ENCODE measurements around the gene SCN10A.

Gene SCN10A

GRCh38 chr3:38816026-38816425 lies at the start of gene SCN10A:
TSS of gene SCN10A (minus strand) at chr3:38816217. CDS start at chr3:38794010, 22,207 bp downstream.
- no peak for DNase-seq

- no peak for DNase-seq
Measured at GRCh38 chr3:38853011-38853410, 37.0 kb upstream of the SCN10A start.

GRCh38 chr3:38843898-38844297 lies 27.9 kb upstream of the SCN10A start:
- no peak for DNase-seq

GRCh38 chr3:38842266-38842965 lies 26.4 kb upstream of the SCN10A start:
- DNase-seq: no peak

GRCh38 chr3:38840987-38841386 lies 25.0 kb upstream of the SCN10A start:
- DNase-seq: no peak

GRCh38 chr3:38837358-38837757 lies 21.3 kb upstream of the SCN10A start:
- no peak for DNase-seq

- DNase-seq: no peak
Measured at GRCh38 chr3:38836561-38836960, 20.5 kb upstream of the SCN10A start.

- DNase-seq: no peak
Measured at GRCh38 chr3:38835939-38836338, 19.9 kb upstream of the SCN10A start.

GRCh38 chr3:38834717-38835116 lies 18.7 kb upstream of the SCN10A start:
- DNase-seq: no peak

GRCh38 chr3:38834110-38834509 lies 18.1 kb upstream of the SCN10A start:
- peak; percentile 17 for DNase-seq

GRCh38 chr3:38829404-38829803 lies 13.4 kb upstream of the SCN10A start:
- no peak for DNase-seq

- no peak for DNase-seq
Measured at GRCh38 chr3:38828681-38829080, 12.7 kb upstream of the SCN10A start.

- DNase-seq: no peak
Measured at GRCh38 chr3:38827791-38828190, 11.8 kb upstream of the SCN10A start.

GRCh38 chr3:38826001-38826400 lies 10.0 kb upstream of the SCN10A start:
- no peak for DNase-seq

GRCh38 chr3:38824349-38824748 lies 8.3 kb upstream of the SCN10A start:
- DNase-seq: no peak

GRCh38 chr3:38823722-38824121 lies 7.7 kb upstream of the SCN10A start:
- no peak for DNase-seq

- DNase-seq: no peak
Measured at GRCh38 chr3:38823186-38823585, 7.2 kb upstream of the SCN10A start.

- DNase-seq: no peak
Measured at GRCh38 chr3:38811822-38812221, 4.2 kb downstream of the SCN10A start.

GRCh38 chr3:38805765-38806386 lies 10.1 kb downstream of the SCN10A start:
- DNase-seq: peak; percentile 28

GRCh38 chr3:38805004-38805403 lies 11.0 kb downstream of the SCN10A start:
- DNase-seq: no peak

GRCh38 chr3:38800511-38800910 lies 15.5 kb downstream of the SCN10A start:
- DNase-seq: no peak

- DNase-seq: no peak
Measured at GRCh38 chr3:38793721-38794120, 22.3 kb downstream of the SCN10A start.

- DNase-seq: no peak
Measured at GRCh38 chr3:38792983-38793382, 23.0 kb downstream of the SCN10A start.

- no peak for DNase-seq
Measured at GRCh38 chr3:38782148-38782547, 33.9 kb downstream of the SCN10A start.

GRCh38 chr3:38773528-38773927 lies 42.5 kb downstream of the SCN10A start:
- no peak for DNase-seq
